Activated CD8-positive, alpha-beta memory T cell treated with anti-CD3 and anti-CD28 coated beads, Interleukin-2, amount 50 U/mL, for 24 hours (primary cell): ENCODE results near the gene AP2A1.
"Not testable (repeated sequence)": the region's sequence is repeated elsewhere in the genome, so short reads cannot be mapped to it uniquely, and the experiment has no call there.

ENCODE experiments used
- DNase-seq: peaks from one replicate; pipeline ENCODE4 v3.0.0-alpha.2; 2020; ENCODE audit errors: extremely low read depth

The AP2A1 gene

DNA sequence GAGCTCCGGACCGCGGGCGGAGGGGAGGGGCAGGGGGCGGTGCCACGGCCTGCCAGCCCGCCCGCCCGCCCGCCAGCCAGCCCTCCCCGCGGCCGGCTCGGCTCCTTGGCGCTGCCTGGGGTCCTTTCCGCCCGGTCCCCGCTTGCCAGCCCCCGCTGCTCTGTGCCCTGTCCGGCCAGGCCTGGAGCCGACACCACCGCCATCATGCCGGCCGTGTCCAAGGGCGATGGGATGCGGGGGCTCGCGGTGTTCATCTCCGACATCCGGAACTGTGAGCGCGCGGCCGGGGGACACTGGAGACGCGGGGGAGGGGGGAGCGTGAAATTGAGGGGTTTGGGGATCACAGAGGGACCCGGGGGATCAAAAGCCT is at the start of gene AP2A1:
Gene AP2A1 (plus strand): TSS at position 72 of the 370 bp plus-strand sequence. CDS start 133 bp downstream, at position 205.
- DNase-seq = no peak

DNA sequence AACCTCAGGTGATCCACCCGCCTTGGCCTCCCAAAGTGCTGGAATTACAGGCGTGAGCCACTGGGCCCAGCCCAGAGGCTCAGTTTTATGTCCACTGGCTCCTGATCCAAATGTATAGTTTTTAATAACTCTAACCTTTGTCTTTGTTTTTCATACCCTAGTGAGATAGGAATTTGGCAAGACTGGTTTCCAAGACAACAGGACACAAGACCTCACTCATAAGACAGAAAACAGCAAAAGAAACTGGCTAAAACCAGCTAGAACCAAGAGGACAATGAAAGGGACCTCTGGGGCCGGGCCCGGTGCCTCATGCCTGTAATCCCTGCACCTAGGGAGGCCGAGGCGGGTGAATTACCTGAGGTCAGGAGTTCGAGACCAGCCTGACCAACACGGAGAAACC is 48.3 kb upstream of the AP2A1 start:
- DNase-seq = no peak

DNA sequence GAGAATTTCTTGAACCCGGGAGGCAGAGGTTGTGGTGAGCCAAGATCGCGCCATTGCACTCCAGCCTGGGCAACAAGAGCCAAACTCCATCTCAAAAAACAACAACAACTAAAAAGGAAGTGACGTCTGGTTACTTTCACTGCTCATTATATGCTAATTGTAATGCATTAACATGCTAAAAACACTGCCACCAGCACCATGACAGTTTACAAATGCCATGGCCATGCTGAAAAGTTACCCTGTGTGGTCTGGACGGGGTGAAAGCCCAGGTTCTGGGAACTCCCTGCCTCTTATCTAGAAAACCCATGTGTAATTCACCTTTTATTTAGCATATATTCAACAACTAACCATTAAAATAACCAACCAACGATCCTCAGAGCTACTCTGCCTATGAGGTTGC is 47.8 kb upstream of the AP2A1 start:
- no peak for DNase-seq

DNA sequence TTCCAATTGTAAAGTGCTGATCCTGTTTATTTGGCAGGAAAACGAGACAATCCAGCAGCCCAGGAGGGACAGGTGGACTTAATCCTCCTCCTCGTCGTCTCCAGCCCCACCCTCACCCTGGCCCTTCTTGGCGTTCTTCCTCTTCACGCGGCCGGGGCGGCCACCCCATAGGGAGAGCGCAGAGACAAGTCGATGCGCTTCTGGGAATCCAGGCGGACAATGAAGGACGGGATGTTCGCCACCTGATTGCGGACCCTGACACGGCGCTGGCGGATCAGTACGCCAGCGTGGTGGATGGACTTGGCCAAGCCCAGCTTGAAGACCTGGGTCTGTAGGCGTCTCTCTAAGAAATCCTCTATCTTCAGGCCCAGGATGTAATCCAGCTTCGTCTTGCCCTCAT is 47.4 kb upstream of the AP2A1 start:
- DNase-seq = not testable (repeated sequence)

DNA sequence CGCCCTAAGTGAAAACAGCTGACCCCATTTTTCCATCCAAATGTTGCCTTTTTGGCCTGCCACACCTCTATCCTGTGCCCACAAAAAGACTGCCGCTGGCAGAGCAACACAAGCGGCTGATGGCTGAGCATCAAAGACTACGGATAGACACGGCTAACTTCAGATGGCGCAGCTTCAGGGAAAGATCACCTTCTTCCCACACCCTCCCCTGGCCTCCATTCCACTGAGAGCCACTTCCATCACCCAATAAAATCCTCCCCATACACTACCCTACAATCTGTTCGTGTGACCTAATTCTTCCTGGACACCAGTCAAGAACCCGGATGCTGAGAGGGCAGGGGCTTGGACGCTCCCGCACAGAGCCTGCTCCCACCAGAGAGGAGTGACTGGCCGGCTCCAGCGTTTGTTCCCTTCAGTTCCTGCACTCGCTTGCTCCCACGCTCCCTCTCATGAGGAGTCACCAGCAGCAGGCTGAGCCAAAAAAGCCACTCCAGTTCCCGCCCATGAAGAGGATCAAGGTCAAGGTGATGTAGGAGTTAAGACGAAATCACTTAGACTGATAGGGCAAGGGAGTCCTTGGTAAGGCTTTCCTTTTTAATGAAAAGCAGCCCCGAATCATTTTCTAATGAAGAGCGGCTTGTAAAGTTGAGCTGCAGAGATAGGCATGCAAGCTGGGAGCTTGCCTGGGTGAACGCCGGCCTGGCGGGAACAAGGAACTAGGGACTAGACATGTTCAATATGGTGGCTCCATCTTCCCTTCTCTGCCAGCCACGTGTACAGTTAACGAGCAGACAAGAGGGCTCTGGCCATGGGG is 39.4 kb upstream of the AP2A1 start:
- DNase-seq = no peak

DNA sequence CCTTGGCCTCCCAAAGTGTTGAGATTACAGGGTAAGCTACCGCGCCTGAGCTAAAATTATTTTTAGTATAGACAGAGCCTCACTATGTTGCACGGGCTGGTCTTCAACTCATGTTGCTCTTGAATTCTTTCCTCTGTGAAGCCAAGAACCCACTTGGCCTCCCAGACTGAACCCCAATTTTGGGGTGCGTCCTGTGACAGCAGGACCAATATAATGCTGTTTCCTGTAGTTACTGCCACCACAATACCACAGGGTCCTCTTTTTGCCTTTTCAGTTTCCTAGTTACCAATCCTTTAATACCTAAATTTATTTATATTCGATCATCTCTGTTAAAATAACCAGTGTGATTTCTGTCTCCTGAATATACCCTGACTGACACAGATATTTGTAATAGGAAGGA is 36.6 kb upstream of the AP2A1 start:
- no peak for DNase-seq

DNA sequence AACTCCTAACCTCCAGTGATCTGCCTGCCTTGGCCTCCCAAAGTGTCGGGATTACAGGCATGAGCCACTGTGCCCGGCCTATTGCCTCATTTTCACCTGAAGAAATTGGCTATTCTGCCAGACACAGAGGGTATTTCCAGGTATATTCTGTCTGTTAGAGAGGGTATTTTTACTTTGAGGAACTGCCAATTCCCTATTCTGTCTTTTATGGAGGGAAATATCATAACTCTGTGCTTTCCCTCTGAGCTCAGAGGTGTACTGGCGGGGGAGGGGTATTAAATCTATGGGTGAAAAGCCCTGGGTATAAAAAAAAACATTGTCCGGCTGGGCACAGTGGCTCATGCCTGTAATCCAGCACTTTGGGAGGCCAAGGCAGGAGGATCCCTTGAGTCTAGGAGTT is 28.5 kb upstream of the AP2A1 start:
- no peak for DNase-seq

DNA sequence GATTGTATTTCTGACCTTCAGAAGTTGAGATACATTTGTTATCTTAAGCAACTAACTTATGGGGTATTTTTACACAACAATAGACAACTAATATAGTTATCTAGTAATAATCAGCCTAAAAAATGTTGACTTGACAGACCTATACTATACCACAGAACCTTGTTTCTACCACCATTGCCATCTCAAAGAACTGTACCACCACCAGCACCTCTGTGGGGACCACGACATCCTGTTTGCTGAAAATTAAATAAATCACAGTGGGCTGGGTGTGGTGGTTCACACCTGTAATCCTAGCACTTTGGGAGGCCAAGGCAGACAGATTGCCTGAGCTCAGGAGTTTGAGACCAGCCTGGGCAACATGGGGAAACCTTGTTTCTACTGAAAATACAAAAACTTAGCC is 27.7 kb upstream of the AP2A1 start:
- DNase-seq = no peak

DNA sequence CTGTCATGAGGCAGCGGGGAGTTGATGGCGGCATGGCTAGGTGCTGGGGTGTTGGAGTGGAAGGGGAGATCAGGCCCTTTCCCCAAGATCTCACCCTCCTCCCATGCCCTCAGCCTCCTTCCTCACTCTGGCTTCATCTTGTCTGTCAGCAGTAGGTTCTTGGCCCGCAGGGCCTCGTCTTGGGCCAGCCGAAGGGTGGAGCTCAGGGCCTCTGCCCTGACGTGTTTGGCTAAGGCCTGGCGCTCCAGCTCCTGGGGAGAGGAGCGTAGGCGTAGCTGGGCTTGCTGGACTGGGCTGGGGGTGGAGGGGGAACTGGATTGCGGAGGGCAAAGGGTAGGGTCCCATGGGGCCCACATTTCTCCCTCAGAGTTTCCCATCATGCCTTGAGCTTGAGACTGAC is 26.9 kb upstream of the AP2A1 start:
- no peak for DNase-seq

DNA sequence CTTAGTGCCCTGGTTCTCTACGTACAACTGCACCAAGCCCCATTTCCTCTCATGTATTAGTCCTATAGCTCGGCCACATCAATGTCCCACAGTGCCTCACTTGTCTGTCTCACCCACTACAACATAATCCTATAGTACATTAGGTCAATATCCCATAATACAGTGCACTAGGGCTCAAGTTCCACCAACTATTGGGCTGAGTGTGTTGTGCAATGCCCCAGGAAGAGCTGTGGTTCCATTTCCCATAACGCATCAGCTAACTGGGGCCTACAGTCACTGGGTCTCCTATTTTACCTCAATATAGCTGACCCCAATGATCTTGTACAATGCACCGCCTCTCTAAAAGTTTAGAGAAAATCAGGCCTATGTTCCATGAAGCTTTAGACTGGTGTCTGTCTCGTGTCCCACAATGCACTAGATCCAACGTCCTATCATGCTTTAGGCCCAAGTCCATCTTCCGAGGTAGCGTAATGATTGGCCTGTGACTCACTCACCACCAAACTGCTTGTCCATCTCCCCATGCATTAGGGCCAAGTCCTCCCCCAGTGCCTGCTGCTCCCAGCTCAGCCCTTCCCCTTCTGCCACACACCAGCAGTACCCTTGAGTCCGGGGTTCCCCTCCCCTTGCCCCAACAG is 25.5 kb upstream of the AP2A1 start:
- no peak for DNase-seq

DNA sequence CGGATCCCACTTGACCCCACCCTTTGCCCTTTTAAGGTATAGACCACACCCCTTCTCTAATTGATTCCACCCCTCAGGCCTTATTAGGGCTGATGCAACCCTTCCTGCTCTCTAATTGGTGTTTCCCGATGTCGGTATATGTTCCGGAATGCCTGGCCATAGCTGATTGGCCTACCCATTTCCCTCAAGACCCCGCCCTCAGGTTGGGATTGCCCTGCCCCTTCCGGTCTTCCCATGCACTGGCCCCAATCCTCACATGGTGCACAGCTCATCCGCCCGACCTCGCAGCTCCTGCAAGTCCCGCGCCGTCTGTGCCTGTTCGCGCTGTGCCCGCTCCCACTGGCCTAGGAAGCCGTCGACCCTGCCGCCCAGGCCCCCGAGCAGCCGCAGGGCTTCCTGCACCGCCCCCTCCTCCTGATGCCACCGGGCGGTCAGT is 21.8 kb upstream of the AP2A1 start:
- DNase-seq = no peak

DNA sequence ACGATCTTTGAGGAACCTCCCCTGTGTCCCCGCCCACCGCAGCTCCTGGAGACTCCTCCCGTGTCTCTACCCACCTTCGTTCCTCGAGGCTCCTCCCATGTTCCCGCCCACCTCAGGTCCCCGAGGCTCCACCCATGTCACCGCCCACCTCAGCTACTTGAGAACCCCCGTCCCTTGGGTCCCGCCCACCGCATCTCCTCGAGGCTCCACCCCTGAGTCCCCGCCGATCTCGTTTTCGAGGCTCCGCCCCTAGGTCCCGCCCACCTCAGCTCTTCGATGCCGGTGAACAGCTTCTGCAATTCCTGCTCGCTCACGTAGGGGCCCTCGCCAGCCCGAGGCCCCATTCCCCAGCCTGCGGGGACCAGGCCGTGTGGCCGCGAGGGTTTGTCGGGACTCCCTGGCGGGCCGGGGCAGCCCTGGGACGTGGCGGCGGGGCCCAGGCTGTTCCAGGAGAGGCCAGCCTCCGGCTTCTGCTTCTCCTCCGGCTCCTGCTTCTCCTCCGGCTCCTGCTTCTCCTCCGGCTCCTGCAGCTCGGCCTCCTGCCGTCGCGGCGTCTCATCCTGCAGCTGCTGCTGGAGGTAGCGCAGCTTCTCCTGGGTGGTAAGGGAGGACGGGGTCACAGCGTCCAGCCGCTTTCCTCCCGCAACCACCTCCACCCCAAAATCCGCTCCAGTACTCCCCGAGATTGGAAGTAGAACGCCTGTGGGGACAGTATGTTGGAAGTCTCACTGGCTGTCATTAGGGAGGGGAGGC is 20.4 kb upstream of the AP2A1 start:
- DNase-seq = peak; percentile 12

DNA sequence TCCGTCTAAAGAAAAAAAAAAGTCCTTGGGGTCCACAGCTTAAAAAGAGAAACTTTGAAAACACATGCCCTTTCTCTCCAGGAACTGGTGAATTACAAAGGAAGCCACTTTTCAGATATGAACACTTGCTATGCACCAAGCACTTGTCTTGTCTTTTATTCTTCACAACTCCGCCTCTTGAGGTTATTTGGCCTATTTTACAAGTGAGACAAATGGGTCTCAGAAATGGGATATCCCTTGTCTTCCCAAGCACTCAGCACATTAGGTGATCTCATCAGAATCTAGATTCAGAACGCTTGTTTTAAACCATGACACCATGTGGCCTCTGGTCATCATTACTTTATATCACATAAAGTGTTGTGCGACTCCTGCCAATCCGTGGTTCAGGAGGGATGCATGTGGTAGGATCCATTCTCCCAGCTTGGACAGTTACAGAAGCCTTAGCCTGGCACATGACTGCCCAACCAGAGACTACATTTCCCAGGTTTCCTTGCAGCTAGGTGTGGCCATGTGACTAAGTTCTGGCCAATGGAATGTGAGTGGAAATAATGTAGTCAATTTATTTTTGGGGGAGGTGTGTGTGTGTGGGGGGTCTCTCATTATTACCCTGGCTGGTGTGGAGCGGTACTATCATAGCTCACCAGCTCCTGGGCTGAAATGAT is 17.6 kb upstream of the AP2A1 start:
- DNase-seq = no peak

DNA sequence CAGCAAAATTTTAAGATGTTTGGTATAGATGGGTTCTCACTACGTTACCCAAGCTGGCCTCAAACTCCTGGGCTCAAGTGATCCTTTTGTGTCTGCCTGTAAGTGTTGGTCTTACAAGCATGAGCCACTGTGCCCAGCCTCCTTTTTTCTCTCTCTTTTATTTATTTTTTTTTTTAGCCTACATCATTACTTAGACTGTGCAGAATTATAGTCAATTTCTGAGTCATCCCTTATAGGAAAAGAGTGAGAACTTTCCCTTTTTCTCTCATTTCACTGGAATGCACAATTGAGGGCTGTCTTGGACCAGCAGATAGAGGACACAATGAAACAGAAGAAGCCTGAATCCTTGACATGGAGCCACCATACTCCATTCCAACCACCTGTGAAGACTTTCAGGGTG is 17.0 kb upstream of the AP2A1 start:
- no peak for DNase-seq

DNA sequence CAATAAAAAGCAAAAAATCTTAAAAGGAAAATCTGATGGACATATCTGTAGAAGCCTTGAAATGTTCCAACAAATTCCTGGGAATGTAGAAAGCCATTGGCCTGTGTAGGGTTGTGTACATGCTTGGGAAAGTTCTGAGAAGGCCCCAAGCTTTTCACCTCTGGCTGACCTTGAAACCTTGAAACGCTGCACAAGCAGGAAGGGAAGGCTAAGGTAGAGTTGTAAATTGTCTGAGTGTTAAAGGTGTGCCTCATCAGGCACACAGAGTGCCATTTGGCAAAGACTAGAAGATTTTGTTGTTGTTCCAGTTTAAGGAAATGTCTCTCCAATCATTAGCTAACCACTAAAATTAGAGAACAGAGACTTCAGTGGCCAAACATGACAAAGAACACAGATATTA is 14.1 kb upstream of the AP2A1 start:
- no peak for DNase-seq

DNA sequence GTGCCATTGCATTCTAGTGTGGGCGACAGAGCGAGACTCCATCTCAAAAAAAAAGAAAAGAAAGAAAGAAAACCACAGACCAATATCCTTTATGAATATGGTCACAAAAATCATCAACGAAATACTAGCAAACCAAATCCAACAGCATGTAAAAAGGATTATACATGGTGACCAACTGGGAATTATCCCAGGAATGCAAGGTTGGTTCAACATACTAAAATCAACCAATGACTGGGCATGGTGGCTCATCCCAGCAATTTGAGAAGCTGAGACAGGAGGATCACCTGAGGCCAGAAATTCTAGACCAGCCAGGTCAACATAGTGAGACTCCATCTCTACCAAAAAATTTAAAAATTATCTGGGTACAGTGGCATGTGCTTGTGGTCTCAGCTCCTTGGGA is 10.8 kb upstream of the AP2A1 start:
- no peak for DNase-seq

DNA sequence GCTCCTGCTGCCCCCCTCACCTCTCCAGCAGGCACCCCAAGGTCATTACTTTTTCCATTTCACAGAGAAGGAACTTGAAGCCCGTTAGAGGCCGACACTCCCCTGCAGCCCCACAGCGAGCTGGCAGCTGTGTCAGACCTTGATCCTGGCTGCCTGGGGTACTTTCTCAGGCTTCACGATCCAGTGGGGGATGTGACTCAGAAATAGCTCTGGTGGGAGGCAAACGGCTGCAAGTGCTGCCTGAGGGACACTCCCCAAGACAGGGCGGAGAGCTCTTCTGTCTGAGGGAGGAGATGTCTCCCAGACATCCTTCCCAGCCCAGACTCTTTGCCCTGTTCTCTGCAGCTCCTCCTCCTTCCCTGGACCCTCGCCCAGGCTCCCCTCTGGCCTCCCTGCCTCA is 8.5 kb upstream of the AP2A1 start:
- DNase-seq = no peak

DNA sequence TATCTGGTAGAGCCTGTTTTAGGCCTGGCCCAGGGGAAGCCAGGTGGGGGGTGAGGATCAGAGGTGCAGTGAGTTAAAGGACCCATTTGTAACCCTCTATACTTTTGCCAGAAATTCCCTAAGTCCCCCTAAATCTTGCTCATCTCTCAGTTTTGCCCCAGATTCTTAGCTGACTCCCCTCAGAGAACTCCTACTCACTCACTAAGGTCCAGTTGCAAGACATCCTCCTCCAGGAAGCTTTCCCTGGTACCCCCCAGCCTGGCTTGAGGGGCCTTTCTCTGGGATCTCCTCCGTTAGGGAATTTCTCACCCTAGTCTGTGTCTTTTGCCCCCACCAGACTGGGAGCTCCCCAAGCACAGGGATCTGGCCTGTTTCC is 5.6 kb upstream of the AP2A1 start:
- no peak for DNase-seq

DNA sequence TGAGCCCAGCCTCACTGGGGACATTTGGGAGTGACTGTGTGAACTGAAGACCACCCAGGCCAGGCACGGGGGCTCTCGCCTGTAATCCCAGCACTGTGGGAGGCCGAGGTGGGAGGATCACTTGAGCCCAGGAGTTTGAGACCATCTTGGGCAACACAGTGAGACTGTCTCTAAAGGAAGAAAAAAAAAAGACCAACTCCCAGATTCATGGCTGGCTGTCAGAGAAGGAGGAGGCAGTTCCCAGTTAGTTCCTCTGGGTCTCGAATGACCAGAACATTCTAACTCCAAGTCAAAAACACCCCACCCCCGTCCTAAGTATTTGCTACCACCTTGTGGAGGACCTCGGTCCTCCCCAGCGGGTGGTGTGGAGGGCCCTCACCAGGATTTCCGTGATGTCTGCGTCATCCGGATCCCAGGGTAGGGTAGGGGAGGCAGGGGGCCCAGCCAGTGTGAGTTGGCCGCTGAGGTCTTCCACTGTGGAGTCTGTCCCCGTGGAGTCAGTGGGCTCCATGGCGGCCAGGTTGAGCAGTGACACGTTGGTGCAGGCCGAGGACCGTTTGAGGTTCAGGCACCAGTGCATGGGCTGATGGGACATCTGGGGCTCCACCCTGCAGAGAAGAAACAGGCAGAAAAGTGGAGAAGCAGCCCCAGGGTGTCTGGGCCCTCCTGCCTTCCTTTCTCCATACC is 5.0 kb upstream of the AP2A1 start:
- DNase-seq = no peak

DNA sequence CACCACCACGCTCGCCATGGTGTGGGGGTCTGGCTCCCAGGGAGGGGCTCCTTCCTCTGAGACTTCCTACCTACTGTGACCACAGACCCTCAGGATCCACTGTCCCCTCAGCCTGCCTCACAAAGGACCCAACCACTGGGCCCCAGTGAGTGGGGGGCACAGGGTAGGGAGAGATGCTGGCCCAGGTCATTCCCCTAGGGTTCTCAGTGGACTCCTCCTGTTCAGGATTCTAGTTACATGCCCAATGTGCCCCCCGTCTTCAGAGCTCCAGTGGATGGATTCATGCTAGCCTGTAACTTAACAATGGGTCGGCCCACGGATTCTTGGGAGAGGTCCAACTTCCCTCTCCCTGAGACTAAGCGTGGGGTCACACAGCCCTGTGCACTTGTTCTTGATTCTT is 3.6 kb upstream of the AP2A1 start, which contains the start of gene TSKS:
Gene TSKS (minus strand): TSS at position 77 of the 400 bp plus-strand sequence. CDS start 59 bp downstream, at position 18.
- no peak for DNase-seq

DNA sequence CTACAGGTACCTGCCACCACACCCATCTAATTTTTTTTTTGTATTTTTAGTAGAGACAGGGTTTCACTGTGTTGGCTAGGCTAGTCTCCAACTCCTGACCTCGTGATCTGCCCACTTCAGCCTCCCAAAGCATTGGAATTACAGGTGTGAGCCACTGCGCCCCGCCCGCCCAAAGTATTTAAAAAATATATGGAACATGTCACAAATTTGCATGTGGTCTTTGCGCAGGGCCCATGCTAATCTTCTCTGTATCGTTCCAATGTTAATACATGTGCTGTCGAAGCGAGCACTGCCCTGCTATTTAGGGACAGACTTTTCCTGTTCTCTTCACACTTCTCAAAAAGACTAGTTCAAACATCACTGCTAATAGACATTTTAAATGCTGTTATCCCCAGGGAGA is 2.5 kb upstream of the AP2A1 start:
- DNase-seq = no peak
